GM18870 (cell line): ENCODE measurements around the gene KAT6B.
"Not testable (repeated sequence)": the region's sequence is repeated elsewhere in the genome, so short reads cannot be mapped to it uniquely, and the experiment has no call there.

Experiments used
- ATAC-seq: cut with Tn5 transposase; IDR thresholded peaks from one replicate; pipeline ENCODE4 v1.9.1; 2021; ENCODE audit warnings: moderate library complexity; ENCODE audit not compliant: unreplicated experiment

The KAT6B gene

DNA sequence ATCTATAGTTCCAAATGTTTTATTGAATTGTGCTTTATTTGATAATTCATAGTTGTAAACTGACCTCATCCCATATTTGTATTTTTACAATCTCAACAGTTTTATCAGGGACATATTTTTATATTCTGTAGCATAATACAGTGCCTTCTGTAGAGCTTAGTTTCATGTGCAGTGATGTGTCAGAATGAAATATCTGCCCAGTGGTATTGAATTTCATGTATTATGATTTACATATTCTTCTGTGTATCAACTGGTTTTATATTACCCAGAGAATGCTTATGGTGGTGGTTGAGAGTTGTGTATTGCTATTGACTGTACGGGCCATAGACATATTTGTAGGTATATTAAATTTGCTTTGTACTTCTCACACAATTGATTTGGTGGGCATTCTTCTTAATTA lies 89.9 kb downstream of the KAT6B start:
- no peak for ATAC-seq

DNA sequence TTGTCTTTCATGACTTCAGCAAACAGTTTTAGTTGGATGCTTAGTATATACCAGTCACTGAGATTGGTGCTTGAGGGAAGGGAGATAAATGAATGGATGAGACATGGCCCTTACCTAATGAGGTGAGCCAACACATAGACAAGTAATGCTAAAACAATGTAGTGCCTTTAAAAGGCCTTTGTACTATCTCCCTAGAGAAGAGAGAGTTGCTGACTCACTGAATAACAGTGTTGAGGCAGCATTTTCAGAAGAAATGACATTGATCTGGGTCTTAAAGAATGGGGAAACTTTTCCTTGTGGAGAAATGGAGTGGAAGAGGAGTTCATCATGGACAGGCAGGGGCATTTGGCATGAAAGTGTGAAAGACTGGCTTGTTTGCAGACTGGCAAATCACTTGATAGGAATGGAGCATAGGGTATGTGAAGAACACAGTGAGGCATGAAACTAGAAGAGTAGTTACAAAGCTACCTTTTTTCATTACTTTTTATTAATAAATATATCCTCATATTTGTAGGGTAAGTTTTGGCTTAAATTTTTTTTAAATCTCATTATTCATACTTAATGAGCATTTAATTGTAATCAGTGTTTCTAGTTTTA lies 91.2 kb downstream of the KAT6B start:
- no peak for ATAC-seq

DNA sequence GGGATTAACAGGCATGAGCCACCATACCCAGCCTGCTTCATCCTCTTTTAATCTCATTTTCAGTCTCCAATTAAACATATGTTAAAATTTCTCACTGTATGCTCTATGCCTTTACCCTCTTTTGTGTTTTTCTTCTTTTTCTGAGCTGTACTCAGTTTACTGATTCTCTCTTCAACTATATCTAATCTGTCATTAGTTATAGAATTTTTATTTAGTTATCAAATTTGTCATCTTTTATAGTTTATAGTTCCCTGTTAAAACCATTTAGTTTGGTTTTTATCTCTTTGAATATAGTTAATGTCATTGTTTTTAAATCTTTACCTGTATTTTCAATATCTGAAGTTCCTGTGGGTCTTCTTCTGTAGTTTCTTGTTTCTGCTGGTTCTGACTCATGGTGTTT lies 93.3 kb downstream of the KAT6B start:
- ATAC-seq = no peak

DNA sequence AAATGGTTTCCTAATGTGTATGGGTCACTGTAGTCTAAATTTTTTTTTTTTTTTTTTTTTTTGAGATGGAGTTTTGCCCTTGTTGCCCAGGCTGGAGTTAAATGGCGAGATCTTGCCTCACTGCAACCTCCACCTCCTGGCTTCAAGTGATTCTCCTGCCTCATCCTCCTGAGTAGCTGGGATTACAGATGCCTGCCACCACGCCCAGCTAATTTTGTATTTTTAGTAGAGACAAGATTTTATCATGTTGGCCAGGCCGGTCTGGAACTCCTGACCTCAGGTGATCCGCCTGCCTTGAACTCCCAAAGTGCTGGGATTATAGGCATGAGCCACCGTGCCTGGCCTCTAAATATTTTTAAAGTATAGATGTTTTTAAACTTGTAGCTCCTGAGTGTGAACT lies 94.7 kb downstream of the KAT6B start:
- not testable (repeated sequence) for ATAC-seq

DNA sequence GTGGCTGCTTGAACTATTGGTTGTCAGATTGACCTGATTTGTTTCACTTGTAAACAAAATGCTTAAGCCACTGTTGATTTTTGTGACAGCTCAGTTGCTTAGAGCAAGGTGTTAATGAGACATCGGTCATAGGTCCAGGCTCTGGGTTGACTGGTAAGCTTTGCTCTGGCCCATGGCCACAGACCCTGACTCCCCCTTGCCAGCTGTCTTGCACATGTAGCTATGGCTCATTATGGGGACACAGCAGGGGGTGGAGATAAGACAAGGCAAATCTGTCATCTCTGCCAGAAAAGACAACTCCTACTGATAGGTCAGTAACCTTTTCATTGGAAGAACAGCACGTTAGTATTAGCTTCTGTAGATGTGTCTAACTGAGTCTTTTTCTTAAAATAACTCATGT lies 95.3 kb downstream of the KAT6B start:
- no peak for ATAC-seq

DNA sequence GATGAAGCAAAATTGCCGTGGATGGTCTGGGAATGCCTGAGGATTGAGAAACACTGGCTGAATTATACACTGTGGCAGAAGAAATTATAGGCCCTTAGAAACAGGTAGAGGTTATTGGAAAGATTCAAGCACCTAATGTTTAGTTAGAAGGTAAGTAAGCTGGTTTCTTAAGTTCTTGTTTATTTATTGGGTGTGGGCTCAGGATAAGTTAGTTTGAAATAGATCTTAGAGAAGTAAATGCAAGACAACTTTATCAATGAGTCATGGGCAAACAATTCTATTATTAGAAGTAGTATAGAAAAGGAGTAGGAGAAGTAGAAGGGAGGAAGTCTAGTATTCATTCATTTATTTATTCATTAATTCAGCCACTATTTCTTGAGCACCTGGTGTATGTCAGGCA lies 96.5 kb downstream of the KAT6B start:
- ATAC-seq = no peak

DNA sequence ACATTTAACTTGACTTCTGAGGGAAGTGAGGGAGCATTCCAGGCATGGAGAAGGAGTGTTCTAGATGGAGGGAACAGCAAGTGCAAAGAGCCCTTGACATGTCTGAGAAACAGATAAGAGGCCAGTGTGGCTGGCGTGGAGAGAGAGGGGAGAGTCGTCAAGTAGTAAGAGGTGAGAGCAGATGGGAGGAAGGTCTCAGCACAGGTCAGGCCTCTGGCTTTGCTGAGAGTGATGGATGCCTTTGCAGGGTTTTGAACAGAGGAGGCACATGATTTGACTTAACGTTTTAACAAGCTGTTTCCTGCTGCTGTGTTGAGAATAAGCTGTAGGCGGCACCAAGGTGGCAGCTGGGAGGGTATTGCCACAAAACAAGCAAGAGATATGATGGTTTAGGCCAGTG lies 97.2 kb downstream of the KAT6B start:
- no peak for ATAC-seq

DNA sequence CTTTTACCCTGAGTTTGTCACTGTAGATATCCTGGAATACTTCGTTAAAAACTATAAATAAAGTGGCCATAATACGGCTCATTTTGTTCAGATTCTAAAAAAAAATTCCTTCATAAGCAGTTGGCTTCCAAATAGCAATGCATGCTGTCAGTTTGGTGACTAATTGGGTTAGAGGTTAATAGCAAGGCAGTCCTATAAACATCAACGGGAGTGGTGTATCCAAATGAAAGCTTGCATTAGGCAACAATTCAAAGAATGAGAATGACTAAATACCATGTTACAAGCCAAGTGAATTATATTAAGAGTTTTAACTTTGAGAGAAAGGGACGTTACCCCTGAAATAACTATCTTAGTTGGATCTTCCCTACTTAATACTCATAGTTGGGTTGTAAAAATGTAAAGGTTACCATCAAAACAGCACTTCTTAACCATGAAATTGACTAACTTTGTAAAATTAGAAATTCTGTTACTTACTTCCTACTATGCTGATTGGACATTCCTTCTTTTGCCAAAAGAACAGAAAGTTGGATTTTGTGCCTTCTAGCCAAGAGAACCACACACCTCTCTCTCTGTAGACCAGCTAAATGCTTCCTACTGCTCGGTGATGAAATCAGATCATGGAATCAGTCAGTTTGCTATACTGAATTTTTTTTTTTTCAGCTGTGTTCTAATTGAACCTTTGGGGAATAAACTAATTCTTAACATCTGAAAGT lies 98.0 kb downstream of the KAT6B start:
- no peak for ATAC-seq

DNA sequence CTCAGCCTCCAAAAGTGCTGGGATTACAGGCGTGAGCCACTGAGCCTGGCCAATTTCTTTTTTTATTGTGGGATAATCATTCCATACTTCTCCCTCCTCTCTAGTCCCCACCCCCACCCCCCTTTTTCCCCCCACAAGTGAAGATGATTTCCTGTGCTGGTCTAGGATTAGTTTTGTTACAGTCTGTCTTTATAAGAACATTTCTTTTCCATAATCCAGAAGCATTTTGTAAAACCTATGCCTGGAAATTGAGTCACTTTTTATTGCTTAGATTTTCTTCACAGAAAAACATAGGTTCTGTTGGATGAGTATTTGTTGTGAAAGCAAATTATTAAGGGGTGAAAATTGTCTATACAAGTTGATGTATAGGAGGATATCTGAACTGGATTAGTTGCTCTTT lies 98.9 kb downstream of the KAT6B start:
- ATAC-seq = no peak

DNA sequence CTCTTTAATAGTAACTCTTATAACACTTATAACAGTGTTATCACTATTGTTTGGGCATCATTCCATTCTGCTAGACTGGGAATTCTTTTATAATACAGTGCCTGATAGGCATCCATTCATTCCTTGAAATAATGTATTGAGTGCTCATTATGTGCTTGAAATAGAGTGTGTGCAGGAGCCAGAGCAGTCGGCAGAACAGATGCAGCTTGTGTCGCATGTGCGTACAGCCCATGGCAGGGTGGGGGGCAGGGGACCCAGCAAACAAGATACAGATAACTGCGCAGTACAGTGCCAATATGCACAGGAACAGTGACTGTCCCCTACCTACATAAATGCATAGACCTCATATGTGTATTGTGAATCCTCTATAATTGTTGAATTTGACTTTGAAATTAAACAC lies 99.3 kb downstream of the KAT6B start:
- ATAC-seq = no peak

DNA sequence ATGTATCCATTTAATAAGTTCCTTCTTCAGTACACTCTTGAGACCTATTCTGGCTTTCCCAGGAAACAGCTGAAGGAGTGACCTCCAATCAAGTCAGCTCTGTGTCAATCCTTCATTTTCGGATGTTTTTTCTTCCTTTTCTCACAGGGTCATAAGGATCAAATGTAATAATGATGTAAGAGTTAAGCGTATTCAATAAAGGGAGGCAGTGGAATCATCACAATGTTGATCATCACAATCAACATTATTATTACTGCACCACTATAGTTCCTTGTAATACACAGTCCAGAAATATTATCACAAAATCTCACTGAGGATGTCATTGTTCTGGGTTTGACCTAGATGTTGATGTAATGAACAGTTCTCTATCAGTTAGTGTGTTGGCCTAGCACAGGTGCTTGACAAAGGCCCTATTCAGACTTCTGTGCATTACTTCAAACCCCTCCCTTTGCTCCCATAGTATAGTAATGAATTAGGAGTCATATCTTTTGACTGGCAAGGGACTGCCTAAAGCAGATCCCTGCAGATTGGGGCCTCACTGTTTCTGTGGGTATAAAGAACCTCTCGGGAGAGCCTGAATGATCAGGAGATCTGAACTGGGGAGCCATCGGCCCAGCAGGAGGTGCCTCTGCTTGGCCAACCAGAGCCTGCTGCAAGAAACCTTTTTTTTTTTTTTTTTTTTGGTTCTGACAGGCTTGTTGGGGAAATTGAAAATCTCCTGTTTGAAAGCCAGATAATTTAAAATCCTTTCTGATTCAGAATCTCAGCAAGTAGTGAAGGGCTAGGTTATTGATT lies 100.6 kb downstream of the KAT6B start:
- no peak for ATAC-seq

DNA sequence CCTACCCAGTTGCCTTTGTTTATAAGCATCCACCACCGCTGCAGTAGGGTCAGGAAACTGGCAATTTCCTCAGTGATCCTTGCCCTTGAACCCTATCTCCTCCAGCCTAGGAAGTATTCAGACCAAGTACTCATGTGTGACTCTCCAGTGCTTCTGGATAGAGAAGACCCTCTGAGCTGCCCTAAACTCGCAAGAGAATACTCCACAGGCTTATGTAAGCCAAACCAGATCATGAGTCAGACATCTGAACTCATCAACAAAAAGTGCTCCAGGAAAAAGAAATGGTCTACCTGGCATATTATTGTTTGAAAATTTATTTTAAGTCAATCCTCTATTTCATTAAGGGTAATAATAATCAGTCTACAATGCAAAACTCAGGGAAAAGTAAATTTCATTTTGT lies 101.3 kb downstream of the KAT6B start:
- no peak for ATAC-seq

DNA sequence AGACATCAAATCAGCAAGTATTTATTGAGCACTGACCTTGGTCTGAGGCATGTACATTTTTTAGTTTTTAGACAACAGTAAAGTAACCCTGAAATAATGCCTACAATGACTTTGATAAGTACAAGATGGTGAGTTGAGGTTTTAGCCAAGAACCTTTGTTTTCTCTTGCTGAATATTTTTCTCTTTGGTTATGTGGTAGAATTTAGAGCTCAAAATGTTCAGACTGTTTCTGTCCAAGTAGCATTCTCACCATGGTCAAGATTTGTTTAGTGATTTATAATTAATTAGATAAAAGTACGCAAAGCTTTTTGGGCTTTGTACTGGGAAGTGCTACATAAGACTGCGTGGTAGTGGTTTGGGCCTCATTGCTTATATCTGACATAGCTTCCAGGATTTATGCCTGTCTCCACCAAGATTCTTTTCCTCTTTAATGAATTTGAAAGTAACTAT lies 102.4 kb downstream of the KAT6B start:
- no peak for ATAC-seq

DNA sequence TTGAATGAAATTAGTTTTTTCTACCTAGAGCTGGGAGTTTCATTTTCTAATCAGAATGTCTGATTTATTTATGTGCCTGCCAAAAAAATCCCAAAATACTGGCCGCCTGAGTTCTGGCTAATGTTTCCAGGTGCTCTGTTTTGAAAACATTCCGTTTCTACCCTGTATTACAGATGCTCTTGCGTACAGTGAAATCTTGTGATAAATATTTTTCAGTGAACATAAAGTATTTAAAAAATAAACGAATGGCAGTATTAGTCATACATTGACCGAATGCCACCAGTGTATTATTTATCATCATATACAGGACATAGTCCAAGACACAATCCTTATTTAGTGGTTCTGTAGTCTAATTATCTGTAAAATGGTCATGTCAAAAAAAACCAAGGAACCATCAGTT lies 102.8 kb downstream of the KAT6B start:
- no peak for ATAC-seq

DNA sequence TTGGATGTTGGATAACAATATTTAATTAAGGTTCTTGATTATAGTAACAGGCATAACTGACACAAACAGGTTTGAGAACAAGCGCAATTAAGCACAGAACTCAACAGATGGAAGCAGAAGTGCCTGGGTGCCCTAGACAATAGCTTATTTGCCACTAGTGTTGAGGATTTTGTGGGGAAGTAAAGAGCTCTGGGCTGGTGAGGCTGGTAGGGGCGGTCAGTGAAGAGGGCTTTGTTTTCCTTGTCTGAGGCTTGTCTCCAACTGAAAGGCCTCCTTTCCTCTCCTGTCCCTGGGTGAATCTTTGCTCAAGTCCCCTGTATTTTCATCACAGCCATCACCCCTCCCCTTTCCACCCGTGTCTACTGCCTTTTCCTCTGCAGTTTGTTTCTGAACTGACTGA lies 104.6 kb downstream of the KAT6B start:
- no peak for ATAC-seq

DNA sequence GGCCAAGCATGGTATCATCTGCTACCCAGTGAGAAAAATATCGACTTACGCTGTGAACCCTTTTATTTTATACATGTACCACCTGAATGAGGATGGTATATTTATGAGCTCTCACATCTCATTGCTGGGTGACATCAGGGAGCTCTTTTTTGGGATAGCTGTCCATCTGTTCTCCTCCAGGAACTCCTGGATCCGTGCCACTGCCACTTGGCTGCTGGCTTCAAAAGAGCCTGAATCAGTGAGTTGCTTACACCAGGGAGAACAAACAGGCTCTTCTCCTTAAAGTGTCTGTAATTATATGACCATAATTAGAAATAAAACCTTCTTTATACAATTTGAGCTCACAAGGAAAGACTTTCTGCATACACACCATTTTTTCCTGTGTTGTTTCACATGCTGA lies 106.2 kb downstream of the KAT6B start:
- no peak for ATAC-seq

DNA sequence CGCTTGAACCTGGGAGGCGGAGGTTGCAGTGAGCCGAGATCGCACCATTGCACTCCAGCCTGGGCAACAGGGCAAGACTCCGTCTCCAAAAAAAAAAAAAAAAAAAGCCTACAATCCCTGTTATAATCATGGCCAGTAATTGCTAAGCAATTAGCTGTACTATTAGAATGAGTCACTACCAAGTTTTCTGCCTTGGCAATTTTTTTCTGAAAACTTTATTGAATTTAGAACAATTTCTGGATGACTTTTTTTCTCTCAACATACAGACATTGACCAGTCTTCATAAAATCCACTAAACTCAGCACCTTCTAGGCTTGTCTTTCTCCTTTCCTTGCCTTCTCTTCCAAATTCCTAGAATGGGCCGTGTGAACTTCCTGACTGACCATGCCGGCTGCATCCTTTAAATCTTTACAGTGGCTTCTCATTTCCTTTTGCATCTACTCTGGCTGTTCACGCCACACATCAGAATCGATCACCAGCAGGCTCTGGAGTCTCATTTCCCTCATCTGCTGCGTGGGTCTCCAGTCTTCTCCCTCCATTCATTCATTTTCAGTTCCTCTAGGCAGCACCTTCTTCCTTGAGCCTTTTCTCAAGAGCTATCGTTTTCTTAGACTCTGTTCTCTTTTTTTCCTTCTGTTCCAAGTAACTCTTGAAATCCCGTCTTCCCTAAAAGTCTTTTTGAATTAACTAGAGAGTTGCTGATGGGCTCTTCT lies 107.9 kb downstream of the KAT6B start:
- ATAC-seq = no peak

DNA sequence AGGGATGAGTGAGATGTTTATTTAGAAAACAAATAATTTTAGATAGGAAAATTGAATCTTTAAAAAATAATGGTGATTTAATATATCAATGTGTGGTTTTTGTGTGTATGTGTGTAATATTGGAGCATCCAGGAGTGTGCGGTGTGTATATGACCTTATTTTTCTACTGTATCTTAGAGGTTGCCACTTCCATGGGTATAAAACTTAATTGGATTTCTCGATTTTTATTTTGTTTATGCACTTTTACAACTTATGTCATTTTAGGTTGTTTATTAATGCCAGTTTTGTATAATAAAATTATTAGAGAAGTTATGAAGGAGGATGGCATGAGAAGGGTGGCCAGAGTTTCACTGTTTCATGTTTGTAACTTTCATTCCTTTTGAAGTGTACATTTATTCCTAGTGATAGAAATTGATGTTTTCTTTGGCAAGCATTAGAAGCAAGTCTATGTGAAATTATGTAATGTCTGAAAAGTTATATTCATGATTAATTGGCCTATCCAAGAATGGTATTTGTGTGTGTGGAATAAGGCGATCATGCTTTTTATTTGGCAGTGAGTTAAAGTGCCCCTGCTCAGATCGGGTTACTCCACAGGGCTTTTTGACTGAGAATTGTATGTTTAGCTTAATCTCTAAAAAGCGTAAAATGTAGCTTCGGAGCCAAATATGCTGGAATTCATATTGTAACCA lies 110.3 kb downstream of the KAT6B start:
- no peak for ATAC-seq

DNA sequence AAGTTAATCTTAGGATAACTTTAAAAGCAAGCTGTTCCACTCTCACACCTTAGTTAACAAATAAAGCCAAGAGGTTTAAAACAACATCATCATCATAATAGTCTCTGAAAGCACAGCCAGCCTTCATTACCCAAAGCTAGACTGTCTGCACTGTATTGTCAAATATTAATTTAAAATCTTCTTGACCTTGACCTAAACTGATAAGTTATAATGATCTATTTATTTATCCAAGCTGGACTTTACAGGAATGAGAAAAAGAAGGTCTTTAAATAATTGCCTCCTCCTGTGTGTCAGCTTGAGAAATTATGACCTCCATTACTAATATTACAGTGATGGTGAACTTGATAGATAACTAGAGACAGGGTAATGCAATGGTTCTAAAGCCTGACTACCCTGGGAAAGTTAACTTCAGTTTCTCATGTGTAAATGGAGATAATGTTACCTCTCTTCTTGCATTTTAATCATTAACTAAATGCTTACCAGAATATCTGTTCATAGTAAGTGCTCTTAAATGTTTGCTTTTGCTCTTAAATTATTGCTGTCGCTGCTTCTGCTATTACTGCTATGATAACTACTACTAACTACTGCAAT lies 111.0 kb downstream of the KAT6B start:
- no peak for ATAC-seq

DNA sequence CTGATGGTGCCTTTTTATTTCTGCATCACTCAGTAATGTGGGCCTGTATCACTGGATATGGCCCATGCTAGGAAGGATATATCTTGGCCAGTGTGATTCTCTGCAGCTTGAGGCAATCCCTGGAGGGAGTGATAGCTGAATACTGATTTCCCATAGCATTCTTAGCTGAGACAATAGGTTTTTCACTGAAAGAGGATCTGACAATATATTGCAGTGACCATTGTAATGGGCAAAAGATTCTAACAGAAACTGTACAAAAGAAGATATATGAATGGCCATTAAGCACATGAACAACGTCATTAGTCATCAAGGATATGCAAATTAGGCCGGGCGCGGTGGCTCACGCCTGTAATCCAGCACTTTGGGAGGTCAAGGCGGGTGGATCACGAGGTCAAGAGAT lies 117.8 kb downstream of the KAT6B start:
- ATAC-seq = no peak
